H9 (cell line): ENCODE measurements around the gene PKNOX2. TPM values are rescaled to one million over a fixed set of nuclear protein-coding genes. Genes with fewer than 3 reads are reported as not detected.

Experiments used
- DNase-seq: peaks from one replicate; pipeline ENCODE4 v3.0.0-alpha.2; 2017
- H2AFZ ChIP-seq: one replicate; pipeline ENCODE4 v1.6.1; 2013; ENCODE audit warnings: mild to moderate bottlenecking, low read length, control low read depth, moderate library complexity
- H2AK5ac ChIP-seq: 2 replicates; pipeline ENCODE4 v1.6.1; 2013; ENCODE audit warnings: low read length, control low read depth, mixed read lengths; ENCODE audit not compliant: insufficient read length
- H2BK120ac ChIP-seq: one replicate; pipeline ENCODE4 v1.6.1; 2013; ENCODE audit warnings: low read depth, mild to moderate bottlenecking, low read length, control low read depth, inconsistent platforms; ENCODE audit not compliant: poor library complexity, severe bottlenecking
- H2BK12ac ChIP-seq: 2 replicates; pipeline ENCODE4 v1.6.1; 2013; ENCODE audit warnings: low read length, control low read depth, mixed read lengths, low read depth; ENCODE audit not compliant: insufficient read length
- H2BK15ac ChIP-seq: 2 replicates; pipeline ENCODE4 v1.6.1; 2013; ENCODE audit warnings: low read depth, low read length, control low read depth
- H2BK20ac ChIP-seq: one replicate; pipeline ENCODE4 v1.6.1; 2013; ENCODE audit warnings: low read depth, mild to moderate bottlenecking, low read length, control low read depth, inconsistent platforms; ENCODE audit not compliant: poor library complexity, severe bottlenecking
- H2BK5ac ChIP-seq: 2 replicates; pipeline ENCODE4 v1.6.1; 2013; ENCODE audit warnings: low read length, control low read depth, mixed read lengths; ENCODE audit not compliant: insufficient read length
- H3K14ac ChIP-seq: 2 replicates; pipeline ENCODE4 v1.6.1; 2013; ENCODE audit warnings: low read length, control low read depth; ENCODE audit not compliant: insufficient read depth
- H3K18ac ChIP-seq: 2 replicates; pipeline ENCODE4 v1.6.1; 2013; ENCODE audit warnings: low read depth, mild to moderate bottlenecking, mixed read lengths, low read length, control low read depth; ENCODE audit not compliant: insufficient read length
- H3K23ac ChIP-seq: 2 replicates; pipeline ENCODE4 v1.6.1; 2013; ENCODE audit warnings: low read length, control low read depth, mixed read lengths, low read depth; ENCODE audit not compliant: insufficient read length
- H3K23me2 ChIP-seq: 2 replicates; pipeline ENCODE4 v1.6.1; 2013; ENCODE audit warnings: low read depth, mild to moderate bottlenecking, mixed read lengths, low read length, control low read depth; ENCODE audit not compliant: insufficient read length, poor library complexity, severe bottlenecking
- H3K27ac ChIP-seq: 2 replicates; pipeline ENCODE4 v1.5.1; 2013; ENCODE audit warnings: low read length, control low read depth, mixed read lengths, low read depth; ENCODE audit not compliant: insufficient read length
- H3K27me3 ChIP-seq: 2 replicates; pipeline ENCODE4 v1.6.1; 2013; ENCODE audit warnings: low read length, control low read depth, inconsistent platforms; ENCODE audit not compliant: insufficient read depth
- H3K4ac ChIP-seq: 2 replicates; pipeline ENCODE4 v1.6.1; 2013; ENCODE audit warnings: low read depth, mild to moderate bottlenecking, control low read depth, inconsistent platforms, low read length, moderate library complexity
- H3K4me1 ChIP-seq: 2 replicates; pipeline ENCODE4 v1.6.1; 2013; ENCODE audit warnings: low read length, control low read depth, inconsistent platforms; ENCODE audit not compliant: insufficient read depth
- H3K4me2 ChIP-seq: 2 replicates; pipeline ENCODE4 v1.6.1; 2013; ENCODE audit warnings: low read length, control low read depth, mixed read lengths; ENCODE audit not compliant: insufficient read length, insufficient read depth
- H3K56ac ChIP-seq: 2 replicates; pipeline ENCODE4 v1.6.1; 2013; ENCODE audit warnings: low read depth, mild to moderate bottlenecking, mixed read lengths, low read length, control low read depth; ENCODE audit not compliant: insufficient read length
- H3K79me1 ChIP-seq: 2 replicates; pipeline ENCODE4 v1.6.1; 2013; ENCODE audit warnings: low read depth, mild to moderate bottlenecking, moderate library complexity, low read length, control low read depth, inconsistent platforms; ENCODE audit not compliant: insufficient read depth, poor library complexity, severe bottlenecking
- H3K79me2 ChIP-seq: 2 replicates; pipeline ENCODE4 v1.6.1; 2013; ENCODE audit warnings: low read length, control low read depth, inconsistent platforms; ENCODE audit not compliant: insufficient read depth
- H3K9ac ChIP-seq: 2 replicates; pipeline ENCODE4 v1.6.1; 2013; ENCODE audit warnings: low read length, control low read depth, mixed read lengths; ENCODE audit not compliant: insufficient read length; ENCODE audit errors: extremely low read depth
- H3K9me3 ChIP-seq: one replicate; pipeline ENCODE4 v1.6.1; 2013; ENCODE audit warnings: low read depth, low read length, inconsistent platforms; ENCODE audit not compliant: control insufficient read depth
- H3T11ph ChIP-seq: one replicate; pipeline ENCODE4 v1.6.1; 2013; ENCODE audit warnings: mild to moderate bottlenecking, low read length, control low read depth, inconsistent platforms
- H4K20me1 ChIP-seq: one replicate; pipeline ENCODE4 v1.6.1; 2013; ENCODE audit not compliant: control insufficient read depth, insufficient read length, insufficient read depth
- H4K5ac ChIP-seq: 2 replicates; pipeline ENCODE4 v1.6.1; 2013; ENCODE audit warnings: low read depth, mild to moderate bottlenecking, mixed read lengths, low read length, control low read depth; ENCODE audit not compliant: insufficient read length
- H4K8ac ChIP-seq: replicated peaks from 2 replicates; pipeline ENCODE4 v1.6.1; 2013; ENCODE audit warnings: low read length, control low read depth, mixed read lengths, low read depth; ENCODE audit not compliant: insufficient read length
- H4K91ac ChIP-seq: 2 replicates; pipeline ENCODE4 v1.6.1; 2013; ENCODE audit warnings: low read depth, mild to moderate bottlenecking, moderate library complexity, mixed read lengths, low read length, control low read depth; ENCODE audit not compliant: insufficient read length
- H3K27ac Mint-ChIP-seq, 3 experiments: 2 replicates in 2 of 3; 3 replicates in 1 of 3; pipeline ENCODE4 v1.8.0; 2020 to 2021; ENCODE audit warnings: mixed read lengths in 3 of 3, mild to moderate bottlenecking in 1 of 3, moderate library complexity in 1 of 3
- H3K27me3 Mint-ChIP-seq: 2 replicates; pipeline ENCODE4 v1.8.0; 2021; ENCODE audit warnings: low read depth, mild to moderate bottlenecking, moderate library complexity, mixed read lengths
- H3K36me3 Mint-ChIP-seq, 3 experiments: 2 replicates in 2 of 3; 3 replicates in 1 of 3; pipeline ENCODE4 v1.8.0; 2020 to 2021; ENCODE audit warnings: low read depth in 3 of 3, mixed read lengths in 3 of 3; ENCODE audit not compliant: insufficient read depth in 1 of 3
- H3K4me1 Mint-ChIP-seq, 2 experiments: 2 replicates each; pipeline ENCODE4 v1.8.0; 2020; ENCODE audit warnings: mixed read lengths in 2 of 2
- H3K4me3 Mint-ChIP-seq, 2 experiments: 2 replicates in 1 of 2; 3 replicates in 1 of 2; pipeline ENCODE4 v1.8.0; 2020 to 2021; ENCODE audit warnings: mild to moderate bottlenecking in 2 of 2, mixed read lengths in 2 of 2, moderate library complexity in 1 of 2
- H3K9me3 Mint-ChIP-seq, 2 experiments: 2 replicates in 1 of 2; 3 replicates in 1 of 2; pipeline ENCODE4 v1.8.0; 2020; ENCODE audit warnings: mild to moderate bottlenecking in 2 of 2, mixed read lengths in 2 of 2, moderate library complexity in 1 of 2
- WGBS: extraction: QIAGEN DNeasy Blood & Tissue Kit; methylation state at CpG from one replicate; pipeline ENCODE4 v1.1.7; 2013; ENCODE audit warnings: missing lambda C conversion rate, low lambda C conversion rate, mixed read lengths; ENCODE audit not compliant: insufficient read length; ENCODE audit errors: extremely low coverage; 5-methylcytosine and 5-hydroxymethylcytosine counted together
- total RNA-seq: library from RNA; stranded (reverse); gene quantifications from 2 replicates; pipeline ENCODE4 v1.2.1, GENCODE V29; 2021
- TF ChIP-seq, protein P1 (sequence below): fragments of 200-600 bp; sonication (generic); conservative IDR thresholded peaks from 3 replicates; pipeline ENCODE4 v1.8.0; 2021; ENCODE audit warnings: antibody characterized with exemption, mild to moderate bottlenecking

The PKNOX2 gene
- total RNA-seq, 1 experiment from 2014 or later: 1.3 TPM

DNA sequence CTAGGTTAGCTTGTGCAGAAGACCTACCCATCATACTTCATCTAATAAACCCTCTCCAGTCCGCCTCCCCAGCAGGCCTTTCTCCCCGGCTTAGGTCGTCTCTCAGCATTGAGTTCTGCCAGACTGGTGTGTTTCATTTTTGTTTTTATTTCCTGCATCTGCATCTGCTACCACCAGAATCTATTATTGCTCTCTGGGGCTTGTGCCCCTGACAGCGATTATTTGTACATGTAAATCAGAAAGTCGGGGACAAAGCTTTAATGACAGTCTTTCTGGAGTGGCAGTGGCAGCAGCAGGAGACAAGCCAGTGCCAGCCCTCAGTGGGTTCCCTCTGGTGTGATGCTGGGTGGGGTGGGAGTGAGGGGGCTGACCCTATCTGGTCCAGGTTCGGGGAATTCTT is 127.5 kb downstream of the PKNOX2 start:
- Histone ChIP-seq H4K91ac (no peak overlapping the region), H3K27me3 (no peaks in the 10 kb centered on the region), H3K9ac (no peak overlapping the region), H3K79me1 (no peaks in the 10 kb centered on the region), H3K18ac (no peak overlapping the region), H2AK5ac (no peak overlapping the region), H2AFZ (no peak overlapping the region), H3K79me2 (no peaks in the 10 kb centered on the region), H3K14ac (no peak overlapping the region), H3K4ac (no peak overlapping the region), H3K4me2 (no peak overlapping the region), H4K5ac (no peak overlapping the region), H3K56ac (no peak overlapping the region), H3K4me1 (no peaks in the 10 kb centered on the region), H3K23ac (no peak overlapping the region), H3K9me3 (no peaks in the 10 kb centered on the region), H4K8ac (no peak overlapping the region), H3K27ac (no peak overlapping the region), H2BK5ac (no peak overlapping the region), H2BK20ac (no peak overlapping the region), H2BK120ac (no peak overlapping the region), H3K23me2 (no peaks in the 10 kb centered on the region), H2BK12ac (no peak overlapping the region), H2BK15ac (no peak overlapping the region), H4K20me1 (peaks cover 2% of the 10 kb centered on the region), H3T11ph (no peak overlapping the region)
- no peaks in the 10 kb centered on the region for H3K9me3 Mint-ChIP-seq
- no peak for DNase-seq
- WGBS: no CpG with 5 or more reads among the region's 6 CpGs
- H3K27ac Mint-ChIP-seq: no peak overlapping the region
- peaks cover 8% of the 10 kb centered on the region for H3K27me3 Mint-ChIP-seq
- H3K36me3 Mint-ChIP-seq: no peaks in the 10 kb centered on the region
- H3K4me1 Mint-ChIP-seq: peaks cover 16 to 17% of the 10 kb centered on the region in 2 experiments
- no peak overlapping the region for H3K4me3 Mint-ChIP-seq
- TF ChIP-seq, protein P1, sequence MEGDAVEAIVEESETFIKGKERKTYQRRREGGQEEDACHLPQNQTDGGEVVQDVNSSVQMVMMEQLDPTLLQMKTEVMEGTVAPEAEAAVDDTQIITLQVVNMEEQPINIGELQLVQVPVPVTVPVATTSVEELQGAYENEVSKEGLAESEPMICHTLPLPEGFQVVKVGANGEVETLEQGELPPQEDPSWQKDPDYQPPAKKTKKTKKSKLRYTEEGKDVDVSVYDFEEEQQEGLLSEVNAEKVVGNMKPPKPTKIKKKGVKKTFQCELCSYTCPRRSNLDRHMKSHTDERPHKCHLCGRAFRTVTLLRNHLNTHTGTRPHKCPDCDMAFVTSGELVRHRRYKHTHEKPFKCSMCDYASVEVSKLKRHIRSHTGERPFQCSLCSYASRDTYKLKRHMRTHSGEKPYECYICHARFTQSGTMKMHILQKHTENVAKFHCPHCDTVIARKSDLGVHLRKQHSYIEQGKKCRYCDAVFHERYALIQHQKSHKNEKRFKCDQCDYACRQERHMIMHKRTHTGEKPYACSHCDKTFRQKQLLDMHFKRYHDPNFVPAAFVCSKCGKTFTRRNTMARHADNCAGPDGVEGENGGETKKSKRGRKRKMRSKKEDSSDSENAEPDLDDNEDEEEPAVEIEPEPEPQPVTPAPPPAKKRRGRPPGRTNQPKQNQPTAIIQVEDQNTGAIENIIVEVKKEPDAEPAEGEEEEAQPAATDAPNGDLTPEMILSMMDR: no peak
